B cell (primary cell): ENCODE results near the gene MID1. TPM values are rescaled to one million over a fixed set of nuclear protein-coding genes. Genes with fewer than 3 reads are reported as not detected.

ENCODE experiments used
- ATAC-seq: fragments of 200-7000 bp; cut with Tn5 transposase; one replicate; pipeline ENCODE4 v1.10.0; 2021; ENCODE audit warnings: low read depth, mild to moderate bottlenecking, moderate number of reproducible peaks, moderate library complexity
- CTCF ChIA-PET: fragments of 350-600 bp; sonication (Branson Sonifier 250); formaldehyde crosslinking; loops from one replicate; lab custom pipeline; 2021; ENCODE audit warnings: antibody characterized with exemption, inconsistent platforms; lab: Charles Lee
- POLR2A ChIA-PET: fragments of 350-600 bp; sonication (Branson Sonifier 250); formaldehyde crosslinking; loops from one replicate; lab custom pipeline; 2021; ENCODE audit warnings: antibody characterized with exemption; lab: Charles Lee
- DNase-seq: peaks from one replicate; pipeline ENCODE4 v3.0.0; 2013
- H2AFZ ChIP-seq: 2 replicates; pipeline ENCODE4 v1.6.1; 2012; ENCODE audit warnings: mild to moderate bottlenecking, low read depth, low read length; ENCODE audit not compliant: insufficient read depth, poor library complexity, severe bottlenecking
- H3K27ac ChIP-seq, 2 donors: 1 replicate in 1 of 2; 2 replicates in 1 of 2; pipeline ENCODE4 v1.5.1; 2012 to 2013; ENCODE audit warnings: low read length in 2 of 2, mild to moderate bottlenecking in 2 of 2, moderate library complexity in 1 of 2
- H3K27me3 ChIP-seq, 4 experiments: fragments of 200-600 bp in 1 of 4; sonication (generic) in 1 of 4; replicated peaks in 1 of 4; 1 replicate in 2 of 4; 2 replicates in 2 of 4; pipeline versions ENCODE4 v1.6.1 to v1.7.0; 2013 to 2016; ENCODE audit warnings: low read length in 3 of 4, mild to moderate bottlenecking in 2 of 4, mixed read lengths in 1 of 4, moderate library complexity in 1 of 4; ENCODE audit not compliant: insufficient read depth in 4 of 4, control insufficient read depth in 3 of 4; ENCODE audit errors: control extremely low read depth in 1 of 4
- H3K36me3 ChIP-seq, 2 experiments: replicated peaks in 1 of 2; 1 replicate in 1 of 2; 2 replicates in 1 of 2; pipeline versions ENCODE4 v1.6.1 to v1.7.1; 2013; ENCODE audit warnings: low read length in 1 of 2; ENCODE audit not compliant: insufficient read depth in 2 of 2, control insufficient read depth in 1 of 2; ENCODE audit errors: control extremely low read depth in 1 of 2, extremely low read depth in 1 of 2
- H3K4me1 ChIP-seq, 2 donors: fragments of 200-600 bp in 1 of 2; sonication (generic) in 1 of 2; 1 replicate in 1 of 2; 2 replicates in 1 of 2; pipeline versions ENCODE4 v1.5.1 to v1.6.1; 2013 to 2017; ENCODE audit warnings: low read length in 2 of 2; ENCODE audit not compliant: control insufficient read depth in 2 of 2, insufficient read depth in 2 of 2
- H3K4me2 ChIP-seq: replicated peaks from 2 replicates; pipeline ENCODE3; 2012; ENCODE audit warnings: mild to moderate bottlenecking, low read depth, low read length; ENCODE audit not compliant: poor library complexity, severe bottlenecking
- H3K4me3 ChIP-seq, 5 experiments: fragments of 200-600 bp in 1 of 5; sonication (generic) in 1 of 5; 1 replicate in 3 of 5; 2 replicates in 2 of 5; pipeline versions ENCODE4 v1.5.1 to v1.7.0; 2011 to 2016; ENCODE audit warnings: low read length in 4 of 5, mild to moderate bottlenecking in 4 of 5, low read depth in 2 of 5, control low read depth in 1 of 5, moderate library complexity in 1 of 5; ENCODE audit not compliant: insufficient read depth in 1 of 5; ENCODE audit errors: control extremely low read depth in 1 of 5, extremely low read depth in 1 of 5
- H3K79me2 ChIP-seq: fragments of 200-600 bp; sonication (generic); one replicate; pipeline ENCODE4 v1.6.0; 2016; ENCODE audit warnings: low read length; ENCODE audit not compliant: control insufficient read depth, insufficient read depth
- H3K9ac ChIP-seq: fragments of 200-600 bp; sonication (generic); 2 replicates; pipeline ENCODE4 v1.6.1; 2017; ENCODE audit warnings: mild to moderate bottlenecking, low read length, moderate library complexity
- H3K9me3 ChIP-seq, 3 donors: one replicate each; pipeline versions ENCODE4 v1.6.1 to v1.7.1; 2013; ENCODE audit warnings: low read length in 2 of 3; ENCODE audit not compliant: control insufficient read depth in 2 of 3, insufficient read depth in 1 of 3; ENCODE audit errors: control extremely low read depth in 1 of 3
- H4K20me1 ChIP-seq: 2 replicates; pipeline ENCODE4 v1.6.0; 2012; ENCODE audit warnings: mild to moderate bottlenecking, low read length; ENCODE audit not compliant: insufficient read depth, control insufficient read depth, poor library complexity, severe bottlenecking
- H3K27ac Mint-ChIP-seq: one replicate; pipeline ENCODE4 v1.8.0; 2021; ENCODE audit warnings: mixed read lengths
- H3K27me3 Mint-ChIP-seq: one replicate; pipeline ENCODE4 v1.8.0; 2021; ENCODE audit warnings: mixed read lengths
- H3K4me1 Mint-ChIP-seq: one replicate; pipeline ENCODE4 v1.8.0; 2021; ENCODE audit warnings: mixed read lengths
- H3K4me3 Mint-ChIP-seq: one replicate; pipeline ENCODE4 v1.8.0; 2021; ENCODE audit warnings: mixed read lengths
- H3K9me3 Mint-ChIP-seq: one replicate; pipeline ENCODE4 v1.8.0; 2022; ENCODE audit warnings: mixed read lengths; ENCODE audit not compliant: insufficient read depth
- CTCF ChIP-seq: fragments of 200-600 bp; IDR thresholded peaks from one replicate; pipeline ENCODE4 v1.8.0; 2022; ENCODE audit warnings: antibody characterized with exemption, mild to moderate bottlenecking
- EZH2 ChIP-seq: IDR thresholded peaks from 2 replicates; pipeline ENCODE4 v1.6.1; 2012; ENCODE audit warnings: borderline replicate concordance, low read depth, mild to moderate bottlenecking, moderate library complexity, low read length; ENCODE audit not compliant: insufficient read depth, poor library complexity, severe bottlenecking
- WGBS: methylation state at CpG from one replicate; pipeline ENCODE4 v1.1.5; 2013; ENCODE audit warnings: missing lambda C conversion rate; ENCODE audit not compliant: insufficient coverage; 5-methylcytosine and 5-hydroxymethylcytosine counted together
- intact Hi-C: fragments of 100-400 bp; cut with micrococcal nuclease; formaldehyde crosslinking; loops from one replicate; pipeline ENCODE4 v1.10.0; 2022
- polyA plus RNA-seq: library from polyadenylated mRNA; depleted of rRNA; stranded (reverse); fragments of >200 nt; gene quantifications from 2 replicates; pipeline ENCODE4 v1.2.3, GENCODE V29; 2012
- total RNA-seq, 2 donors: library from RNA; stranded (reverse); fragments of 120-200 nt in 1 of 2; gene quantifications; 1 replicate in 1 of 2; 2 replicates in 1 of 2; pipeline versions ENCODE4 v1.2.3 to v1.2.4, GENCODE V29; 2013 to 2022

MID1 gene
- total and polyA plus RNA-seq, 2 donors (not counting 1 experiment from before 2014, with no cell fraction given), result 0.15 to 0.44 TPM

- Mint-ChIP-seq H3K4me3 (no peak overlapping the region), H3K4me1 (no peaks in the 10 kb centered on the region), H3K27me3 (peaks cover 4% of the 10 kb centered on the region), H3K27ac (no peak overlapping the region), H3K9me3 (no peaks in the 10 kb centered on the region)
- CTCF ChIA-PET, result no interaction called here
- Histone ChIP-seq H3K27ac (no peak overlapping the region), H3K4me1 (no peaks in the 10 kb centered on the region), H3K4me3 (no peak overlapping the region), H3K79me2 (no peaks in the 10 kb centered on the region), H3K36me3 (no peaks in the 10 kb centered on the region), H3K27me3 (no peaks in the 10 kb centered on the region), H3K9ac (no peak overlapping the region), H4K20me1 (no peaks in the 10 kb centered on the region), H2AFZ (no peak overlapping the region), H3K4me2 (no peak overlapping the region), H3K9me3 (peaks cover 0 to 5% (median 0%) of the 10 kb centered on the region in 3 donors)
- POLR2A ChIA-PET, result no interaction called here
- ATAC-seq (no peak), DNase-seq (no peak)
- WGBS, result no CpG with 5 or more reads among the region's 12 CpGs
- intact Hi-C loops, result no loop called here
- TF ChIP-seq EZH2, result no peak
- TF ChIP-seq CTCF, result no peak
Observed at GRCh38 chrX:10579112-10580011, 41.0 kb downstream of the MID1 start.

- H3K4me3 Mint-ChIP-seq, result no peak overlapping the region
- H3K4me1 Mint-ChIP-seq, result no peaks in the 10 kb centered on the region
- no peak overlapping the region for H3K4me2 ChIP-seq
Observed at GRCh38 chrX:10578527-10578926, 41.9 kb downstream of the MID1 start.

More at GRCh38 chrX:10578527-10578926, 41.9 kb downstream of the MID1 start:
- ATAC-seq (no peak), DNase-seq (no peak)
- no peak overlapping the region for H3K4me3 ChIP-seq
- no peaks in the 10 kb centered on the region for H3K9me3 Mint-ChIP-seq
- no peak overlapping the region for H3K27ac Mint-ChIP-seq
- H4K20me1 ChIP-seq, result no peaks in the 10 kb centered on the region
- H3K4me1 ChIP-seq, result no peaks in the 10 kb centered on the region
- intact Hi-C loops, result no loop called here
- TF ChIP-seq EZH2 (no peak), CTCF (no peak)
- peaks cover 4% of the 10 kb centered on the region for H3K27me3 Mint-ChIP-seq
- H3K9ac ChIP-seq, result no peak overlapping the region
- no peak overlapping the region for H2AFZ ChIP-seq
- H3K27me3 ChIP-seq, result no peaks in the 10 kb centered on the region
- ChIA-PET POLR2A (no interaction called here), CTCF (no interaction called here)
- peaks cover 0 to under 1% (median 0%) of the 10 kb centered on the region in 3 donors for H3K9me3 ChIP-seq
- H3K36me3 ChIP-seq, result no peaks in the 10 kb centered on the region
- no peaks in the 10 kb centered on the region for H3K79me2 ChIP-seq
- H3K27ac ChIP-seq, result no peak overlapping the region
- no CpG with 5 or more reads among the region's 2 CpGs for WGBS
